Liver (tissue), 9 donors: ENCODE data around the gene RCOR3. TPM values are rescaled to one million over a fixed set of nuclear protein-coding genes. Genes with fewer than 3 reads are reported as not detected.

Experiments used
- DNase-seq: peaks from one replicate; pipeline ENCODE4 v3.0.0-alpha.2; 2017; ENCODE audit warnings: low spot score
- H3K27ac ChIP-seq, 2 donors: one replicate each; pipeline ENCODE4 v1.7.0; 2013; ENCODE audit warnings: inconsistent platforms in 2 of 2, low read length in 2 of 2, control low read depth in 1 of 2, low read depth in 1 of 2, mild to moderate bottlenecking in 1 of 2
- H3K27me3 ChIP-seq, 4 donors: one replicate each; pipeline versions ENCODE4 v1.6.1 to v1.7.0; 2013; ENCODE audit warnings: low read length in 3 of 4, inconsistent platforms in 1 of 4, mild to moderate bottlenecking in 1 of 4, moderate library complexity in 1 of 4; ENCODE audit not compliant: control insufficient read depth in 4 of 4, insufficient read depth in 4 of 4
- H3K36me3 ChIP-seq, 4 donors: one replicate each; pipeline versions ENCODE4 v1.6.1 to v1.7.0; 2013; ENCODE audit warnings: low read length in 3 of 4, mild to moderate bottlenecking in 3 of 4, low read depth in 1 of 4, moderate library complexity in 1 of 4; ENCODE audit not compliant: control insufficient read depth in 4 of 4, insufficient read depth in 3 of 4
- H3K4me1 ChIP-seq, 4 donors: one replicate each; pipeline versions ENCODE4 v1.6.1 to v1.7.0; 2013; ENCODE audit warnings: low read length in 3 of 4, mild to moderate bottlenecking in 3 of 4, moderate library complexity in 1 of 4; ENCODE audit not compliant: control insufficient read depth in 4 of 4, insufficient read depth in 4 of 4
- H3K4me3 ChIP-seq, 3 donors: one replicate each; pipeline versions ENCODE4 v1.6.1 to v1.7.0; 2013; ENCODE audit warnings: low read length in 3 of 3, control low read depth in 1 of 3, low read depth in 1 of 3, mild to moderate bottlenecking in 1 of 3
- H3K9ac ChIP-seq, 2 donors: one replicate each; pipeline ENCODE4 v1.7.0; 2013; ENCODE audit warnings: low read length in 2 of 2, mild to moderate bottlenecking in 2 of 2, moderate library complexity in 2 of 2, control low read depth in 1 of 2, low read depth in 1 of 2
- H3K9me3 ChIP-seq, 4 donors: one replicate each; pipeline versions ENCODE4 v1.6.1 to v1.7.0; 2013; ENCODE audit warnings: low read length in 3 of 4; ENCODE audit not compliant: control insufficient read depth in 4 of 4
- EGR1 ChIP-seq, 2 donors: IDR thresholded peaks; 2 replicates each; pipeline ENCODE4 v1.6.1; 2016 to 2018; ENCODE audit warnings: antibody characterized with exemption in 2 of 2, low read depth in 2 of 2
- FOXA1 ChIP-seq: IDR thresholded peaks from 2 replicates; pipeline ENCODE4 v1.6.1; 2016; ENCODE audit warnings: antibody characterized with exemption
- FOXA2 ChIP-seq: IDR thresholded peaks from 2 replicates; pipeline ENCODE4 v1.6.1; 2016; ENCODE audit warnings: antibody characterized with exemption
- GABPA ChIP-seq, 2 donors: IDR thresholded peaks in 1 of 2; conservative IDR thresholded peaks in 1 of 2; 2 replicates each; pipeline ENCODE4 v1.6.1; 2016; ENCODE audit warnings: antibody characterized with exemption in 2 of 2, mild to moderate bottlenecking in 1 of 2, moderate library complexity in 1 of 2
- HNF4A ChIP-seq, 2 donors: conservative IDR thresholded peaks; 2 replicates each; pipeline ENCODE4 v1.6.1; 2016; ENCODE audit warnings: antibody characterized with exemption in 2 of 2, mild to moderate bottlenecking in 2 of 2
- HNF4G ChIP-seq: IDR thresholded peaks from 2 replicates; pipeline ENCODE4 v1.6.1; 2016; ENCODE audit warnings: antibody characterized with exemption
- NR2F2 ChIP-seq: IDR thresholded peaks from 2 replicates; pipeline ENCODE4 v1.6.1; 2016; ENCODE audit warnings: antibody characterized with exemption
- REST ChIP-seq: IDR thresholded peaks from 2 replicates; pipeline ENCODE4 v1.6.1; 2016; ENCODE audit warnings: antibody characterized with exemption, mild to moderate bottlenecking
- RXRA ChIP-seq, 2 donors: IDR thresholded peaks; 2 replicates each; pipeline ENCODE4 v1.6.1; 2017 to 2018; ENCODE audit warnings: antibody characterized with exemption in 2 of 2, mild to moderate bottlenecking in 1 of 2
- SP1 ChIP-seq: IDR thresholded peaks from 2 replicates; pipeline ENCODE4 v1.6.1; 2018; ENCODE audit warnings: antibody characterized with exemption, mild to moderate bottlenecking
- TAF1 ChIP-seq: conservative IDR thresholded peaks from 2 replicates; pipeline ENCODE4 v1.6.1; 2016; ENCODE audit warnings: antibody characterized with exemption, mild to moderate bottlenecking
- YY1 ChIP-seq: IDR thresholded peaks from 2 replicates; pipeline ENCODE4 v1.6.1; 2016; ENCODE audit warnings: antibody characterized with exemption, mild to moderate bottlenecking
- WGBS: extraction: QIAGEN DNeasy Blood & Tissue Kit; methylation state at CpG from one replicate; pipeline ENCODE4 v1.1.7; 2013; 5-methylcytosine and 5-hydroxymethylcytosine counted together
- polyA plus RNA-seq, 2 donors: library from polyadenylated mRNA; stranded (reverse) in 1 of 2; unstranded in 1 of 2; fragments of 200-250 nt in 1 of 2; fragments of >200 nt in 1 of 2; fragmentation: Nextera tagmentation in 1 of 2; extraction: Ambion mirVana in 1 of 2; gene quantifications; one replicate each; pipeline versions ENCODE4 v1.2.1 to v1.2.3, GENCODE V29; 2013 to 2015
- total RNA-seq, 2 donors: library from RNA; depleted of rRNA; stranded (reverse); fragments of >200 nt; gene quantifications; one replicate each; pipeline ENCODE4 v1.2.3, GENCODE V29; 2014
- TF ChIP-seq, protein P1 (sequence below): IDR thresholded peaks from 2 replicates; pipeline ENCODE4 v1.6.1; 2016; ENCODE audit warnings: antibody characterized with exemption
- TF ChIP-seq, protein P2 (sequence below): IDR thresholded peaks from 2 replicates; pipeline ENCODE4 v1.6.1; 2016; ENCODE audit warnings: antibody characterized with exemption
- TF ChIP-seq, protein P3 (sequence below): IDR thresholded peaks from 2 replicates; pipeline ENCODE4 v1.6.1; 2016; ENCODE audit warnings: antibody characterized with exemption
- TF ChIP-seq, protein P4 (sequence below): fragments of 150-350 bp; IDR thresholded peaks from 2 replicates; pipeline ENCODE4 v1.5.1; 2017; ENCODE audit warnings: improper control_type of control experiment, low read depth, low read length; ENCODE audit not compliant: missing input control
- donor health status: healthy.
- donor health status: healthy.
- donor health status: healthy.
- donor health status: healthy.
- donor health status: healthy.

The RCOR3 gene
- total and polyA plus RNA-seq, 4 donors = 7.8 to 20.2 (median 13.4) TPM

GRCh38 chr1:211305044-211305443 is 45.9 kb downstream of the RCOR3 start:
- H3K36me3 ChIP-seq = peaks cover 4 to 45% (median 19%) of the 10 kb centered on the region in 4 donors

More at GRCh38 chr1:211305044-211305443, 45.9 kb downstream of the RCOR3 start:
- H3K4me1 ChIP-seq = no peaks in the 10 kb centered on the region
- H3K9me3 ChIP-seq = no peaks in the 10 kb centered on the region
- TF ChIP-seq FOXA2 = no peak
- TF ChIP-seq YY1 = no peak
- TF ChIP-seq HNF4A (conservative IDR thresholded peaks at IDR 0.05) = no peak
- TF ChIP-seq, protein P1, sequence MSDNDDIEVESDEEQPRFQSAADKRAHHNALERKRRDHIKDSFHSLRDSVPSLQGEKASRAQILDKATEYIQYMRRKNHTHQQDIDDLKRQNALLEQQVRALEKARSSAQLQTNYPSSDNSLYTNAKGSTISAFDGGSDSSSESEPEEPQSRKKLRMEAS = no peak
- TF ChIP-seq RXRA (IDR thresholded peaks at IDR 0.05) = no peak
- TF ChIP-seq, protein P2, sequence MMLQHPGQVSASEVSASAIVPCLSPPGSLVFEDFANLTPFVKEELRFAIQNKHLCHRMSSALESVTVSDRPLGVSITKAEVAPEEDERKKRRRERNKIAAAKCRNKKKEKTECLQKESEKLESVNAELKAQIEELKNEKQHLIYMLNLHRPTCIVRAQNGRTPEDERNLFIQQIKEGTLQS = no peak
- no peak for TF ChIP-seq HNF4G
- TF ChIP-seq FOXA1 = no peak
- TF ChIP-seq TAF1 = no peak
- no peak for TF ChIP-seq REST
- TF ChIP-seq SP1 = no peak
- no peak for TF ChIP-seq EGR1 (IDR thresholded peaks at IDR 0.05; ENCODE audit: low read depth in 2 of 2)
- TF ChIP-seq, protein P3, sequence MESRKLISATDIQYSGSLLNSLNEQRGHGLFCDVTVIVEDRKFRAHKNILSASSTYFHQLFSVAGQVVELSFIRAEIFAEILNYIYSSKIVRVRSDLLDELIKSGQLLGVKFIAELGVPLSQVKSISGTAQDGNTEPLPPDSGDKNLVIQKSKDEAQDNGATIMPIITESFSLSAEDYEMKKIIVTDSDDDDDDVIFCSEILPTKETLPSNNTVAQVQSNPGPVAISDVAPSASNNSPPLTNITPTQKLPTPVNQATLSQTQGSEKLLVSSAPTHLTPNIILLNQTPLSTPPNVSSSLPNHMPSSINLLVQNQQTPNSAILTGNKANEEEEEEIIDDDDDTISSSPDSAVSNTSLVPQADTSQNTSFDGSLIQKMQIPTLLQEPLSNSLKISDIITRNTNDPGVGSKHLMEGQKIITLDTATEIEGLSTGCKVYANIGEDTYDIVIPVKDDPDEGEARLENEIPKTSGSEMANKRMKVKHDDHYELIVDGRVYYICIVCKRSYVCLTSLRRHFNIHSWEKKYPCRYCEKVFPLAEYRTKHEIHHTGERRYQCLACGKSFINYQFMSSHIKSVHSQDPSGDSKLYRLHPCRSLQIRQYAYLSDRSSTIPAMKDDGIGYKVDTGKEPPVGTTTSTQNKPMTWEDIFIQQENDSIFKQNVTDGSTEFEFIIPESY = no peak
- no peak for TF ChIP-seq NR2F2
- TF ChIP-seq, protein P4, sequence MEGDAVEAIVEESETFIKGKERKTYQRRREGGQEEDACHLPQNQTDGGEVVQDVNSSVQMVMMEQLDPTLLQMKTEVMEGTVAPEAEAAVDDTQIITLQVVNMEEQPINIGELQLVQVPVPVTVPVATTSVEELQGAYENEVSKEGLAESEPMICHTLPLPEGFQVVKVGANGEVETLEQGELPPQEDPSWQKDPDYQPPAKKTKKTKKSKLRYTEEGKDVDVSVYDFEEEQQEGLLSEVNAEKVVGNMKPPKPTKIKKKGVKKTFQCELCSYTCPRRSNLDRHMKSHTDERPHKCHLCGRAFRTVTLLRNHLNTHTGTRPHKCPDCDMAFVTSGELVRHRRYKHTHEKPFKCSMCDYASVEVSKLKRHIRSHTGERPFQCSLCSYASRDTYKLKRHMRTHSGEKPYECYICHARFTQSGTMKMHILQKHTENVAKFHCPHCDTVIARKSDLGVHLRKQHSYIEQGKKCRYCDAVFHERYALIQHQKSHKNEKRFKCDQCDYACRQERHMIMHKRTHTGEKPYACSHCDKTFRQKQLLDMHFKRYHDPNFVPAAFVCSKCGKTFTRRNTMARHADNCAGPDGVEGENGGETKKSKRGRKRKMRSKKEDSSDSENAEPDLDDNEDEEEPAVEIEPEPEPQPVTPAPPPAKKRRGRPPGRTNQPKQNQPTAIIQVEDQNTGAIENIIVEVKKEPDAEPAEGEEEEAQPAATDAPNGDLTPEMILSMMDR = no peak
- no peak for TF ChIP-seq GABPA (IDR thresholded peaks at IDR 0.05 in 1 of 2, conservative IDR thresholded peaks at IDR 0.05 in 1 of 2)
- no peak overlapping the region for H3K27ac ChIP-seq
- DNase-seq = no peak
- no peaks in the 10 kb centered on the region for H3K27me3 ChIP-seq
- H3K4me3 ChIP-seq = no peak overlapping the region
- 98% methylated on average over 3 of the region's 3 CpGs for WGBS
- H3K9ac ChIP-seq = no peak overlapping the region
